LHCN-M2 (cell line): ENCODE measurements around the gene KRT2. TPM values are rescaled to one million over a fixed set of nuclear protein-coding genes. Genes with fewer than 3 reads are reported as not detected.

Experiments used
- DNase-seq: peaks from one replicate; pipeline ENCODE4 v3.0.0-alpha.2; 2012; ENCODE audit warnings: low read depth
- total RNA-seq: library from RNA; depleted of rRNA; stranded (reverse); fragments of >200 nt; gene quantifications from 2 replicates; pipeline ENCODE4 v1.2.3, GENCODE V29; 2014

The KRT2 gene
- total RNA-seq, 1 experiment from 2014 or later = not detected

GRCh38 chr12:52617403-52617785 is 34.6 kb downstream of the KRT2 start:
- no peak for DNase-seq

- no peak for DNase-seq
Observed at GRCh38 chr12:52616680-52617402, 35.2 kb downstream of the KRT2 start.

GRCh38 chr12:52615912-52616311 is 36.1 kb downstream of the KRT2 start:
- no peak for DNase-seq

DNA sequence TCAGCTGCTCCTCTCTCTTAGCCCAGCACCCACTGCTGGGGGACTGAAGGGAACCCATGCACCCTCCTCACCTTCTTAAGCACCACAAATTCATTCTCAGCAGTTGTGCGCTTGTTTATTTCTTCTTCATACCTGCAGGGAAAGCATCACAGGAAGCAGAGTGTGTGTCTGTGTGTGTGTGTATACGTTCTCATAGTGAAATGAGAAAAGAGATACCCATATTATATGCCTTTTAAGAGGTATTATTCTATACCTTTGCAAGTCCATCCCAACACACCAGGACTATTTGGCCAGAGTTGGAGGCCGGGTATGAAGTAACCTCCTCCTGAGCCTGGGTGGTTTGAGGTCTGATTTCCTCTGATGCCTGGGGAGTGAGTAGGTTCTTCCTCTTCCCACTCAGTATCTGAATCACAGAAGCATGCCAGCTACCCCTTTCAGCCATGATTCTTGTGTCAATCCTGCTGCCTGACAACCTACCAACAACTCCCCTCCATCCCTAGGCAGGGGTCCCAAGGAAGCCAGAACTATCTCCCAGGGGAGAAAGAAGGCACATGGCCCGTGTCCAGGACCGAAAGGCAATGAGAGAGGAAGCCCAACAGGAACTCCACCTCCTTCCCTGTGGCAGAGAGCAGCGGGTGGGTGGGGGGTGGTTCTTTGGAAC is 36.7 kb downstream of the KRT2 start:
- DNase-seq = no peak

- no peak for DNase-seq
Observed at GRCh38 chr12:52614381-52615207, 37.4 kb downstream of the KRT2 start.

DNA sequence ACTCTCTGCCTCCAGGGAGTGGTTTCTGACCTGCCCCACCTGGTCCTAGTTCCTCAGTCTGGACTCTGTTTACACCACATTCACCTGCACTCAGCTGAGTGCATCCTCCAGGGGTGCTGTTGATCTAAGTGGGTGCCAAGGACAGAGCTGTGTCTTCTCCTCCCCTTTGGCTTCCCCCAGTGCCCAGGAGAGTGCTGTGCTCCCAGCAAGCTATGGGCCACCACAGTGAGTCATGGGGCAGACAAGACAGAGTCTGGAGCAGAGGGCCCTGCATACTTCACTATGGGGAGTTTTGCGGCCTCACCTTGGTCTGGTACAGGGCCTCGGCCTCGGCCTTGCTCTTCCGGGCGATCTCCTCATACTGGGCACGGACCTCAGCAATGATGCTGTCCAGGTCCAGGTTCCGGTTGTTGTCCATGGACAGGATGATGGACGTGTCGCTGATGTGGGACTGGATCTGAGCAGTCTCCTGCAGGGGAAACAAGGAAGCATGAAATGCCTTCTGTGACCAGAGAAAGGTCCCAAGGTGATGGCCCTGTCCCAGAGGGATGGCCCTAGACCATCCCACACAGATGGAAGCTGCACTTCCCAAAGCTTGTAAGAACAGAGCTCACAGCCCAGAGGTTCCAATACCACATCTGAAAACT is 38.5 kb downstream of the KRT2 start:
- no peak for DNase-seq

- DNase-seq = no peak
Observed at GRCh38 chr12:52612431-52613383, 39.3 kb downstream of the KRT2 start.

- DNase-seq = no peak
Observed at GRCh38 chr12:52611080-52611468, 40.9 kb downstream of the KRT2 start.

DNA sequence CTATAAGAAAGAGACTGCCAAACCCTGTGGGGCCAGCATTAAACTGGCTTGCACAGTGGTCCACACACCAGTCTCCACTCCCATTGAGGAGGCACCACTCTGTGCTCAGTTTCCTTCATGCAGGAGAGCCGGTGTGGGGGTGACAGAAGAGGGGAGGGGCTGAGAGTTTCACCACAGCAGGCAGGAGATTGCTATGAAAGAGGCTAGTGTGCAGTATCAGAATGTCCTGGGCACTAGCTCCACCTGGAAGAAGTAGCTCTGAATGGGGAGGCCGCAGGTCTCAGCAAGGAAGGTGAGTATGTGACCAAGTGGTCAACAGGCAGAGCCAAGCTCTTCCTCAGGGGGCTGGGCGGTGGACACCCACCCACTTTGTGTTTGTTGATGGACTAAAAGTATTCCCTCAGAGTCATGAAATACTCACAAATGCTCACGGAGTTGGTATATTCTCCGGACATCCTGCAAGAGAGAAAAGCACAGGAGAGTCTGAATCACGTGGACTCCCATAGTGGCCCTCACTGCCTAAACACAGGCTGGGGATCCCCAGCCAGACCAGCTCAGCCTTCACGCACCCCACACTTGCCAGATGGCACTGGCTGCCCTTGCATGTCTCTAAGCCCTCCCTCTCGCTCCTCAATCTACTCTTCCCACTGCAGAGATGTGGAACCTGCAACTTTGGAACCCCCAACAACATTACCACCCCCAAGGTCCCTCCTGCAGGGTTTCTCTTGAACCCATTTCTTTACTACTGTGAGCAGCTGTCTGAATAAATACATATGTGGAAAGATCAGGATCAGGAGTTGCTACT is 43.0 kb downstream of the KRT2 start:
- DNase-seq = no peak

DNA sequence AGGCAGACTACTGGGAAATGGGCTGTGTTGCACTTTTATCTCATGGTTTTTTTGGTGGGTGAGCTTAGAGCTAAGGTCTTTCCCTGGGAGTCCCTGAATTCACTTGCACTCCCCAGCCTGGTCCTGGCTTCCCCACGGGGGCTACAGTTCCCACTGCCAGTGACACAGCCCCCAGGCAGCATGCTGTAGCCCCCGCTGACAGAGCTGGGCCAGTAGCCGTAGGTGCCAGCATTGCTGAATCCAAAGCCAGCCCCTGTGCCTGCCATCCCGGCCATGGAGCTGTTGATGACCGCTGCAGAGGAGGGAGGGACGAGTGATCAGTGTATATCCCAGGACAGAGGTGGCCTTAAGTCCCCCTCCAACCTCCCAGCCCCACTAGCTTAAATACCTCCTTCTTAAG is 43.9 kb downstream of the KRT2 start:
- no peak for DNase-seq

DNA sequence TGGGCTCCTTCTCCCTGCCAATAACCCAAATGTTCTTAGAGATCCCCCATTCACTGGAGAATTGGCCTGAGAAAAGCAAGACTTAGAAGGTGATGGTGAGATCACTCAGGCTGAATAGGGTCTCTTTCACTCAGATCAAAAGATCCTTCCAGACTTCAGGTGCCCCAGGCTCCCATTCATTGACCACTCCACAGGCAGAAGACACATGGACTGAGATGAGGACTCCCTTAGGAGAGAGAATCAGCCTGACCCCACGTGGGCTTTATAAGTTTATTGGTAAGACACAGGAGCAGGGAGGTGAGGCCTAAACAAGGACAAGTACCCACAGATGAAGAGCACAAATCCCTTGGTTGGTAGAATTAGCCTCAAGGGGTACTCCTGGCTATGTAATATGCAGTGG is 44.7 kb downstream of the KRT2 start:
- no peak for DNase-seq

GRCh38 chr12:52606581-52607218 is 45.3 kb downstream of the KRT2 start:
- no peak for DNase-seq

GRCh38 chr12:52606096-52606495 is 45.9 kb downstream of the KRT2 start:
- DNase-seq = no peak

GRCh38 chr12:52605542-52605941 is 46.5 kb downstream of the KRT2 start:
- no peak for DNase-seq

DNA sequence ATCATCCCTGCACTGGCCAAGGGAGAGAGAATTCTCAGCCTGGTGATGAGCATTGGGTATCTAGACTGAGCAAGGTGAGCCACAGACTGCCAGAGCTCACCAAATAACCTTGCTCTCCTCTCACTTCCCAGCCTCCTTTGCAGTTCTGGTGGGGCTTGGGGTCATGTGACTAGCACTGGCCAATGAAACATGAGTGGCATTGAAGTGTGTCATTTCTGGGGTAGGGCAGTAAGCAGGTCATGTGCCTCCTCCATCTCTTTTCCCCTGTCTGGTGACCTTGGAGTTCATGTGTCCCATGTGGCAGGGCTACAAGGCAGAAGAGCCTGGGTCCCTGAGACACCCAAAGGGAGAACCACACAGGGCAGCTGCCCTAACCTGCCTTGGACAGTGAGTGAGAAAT is 47.2 kb downstream of the KRT2 start:
- DNase-seq = no peak

GRCh38 chr12:52603314-52603713 is 48.7 kb downstream of the KRT2 start:
- no peak for DNase-seq

GRCh38 chr12:52602552-52602951 is 49.5 kb downstream of the KRT2 start:
- no peak for DNase-seq

- no peak for DNase-seq
Observed at GRCh38 chr12:52601671-52602070, 50.3 kb downstream of the KRT2 start.

- DNase-seq = no peak
Observed at GRCh38 chr12:52600941-52601481, 51.0 kb downstream of the KRT2 start, which contains the start of gene KRT72. TSS of gene KRT72 (minus strand) at chr12:52601463. CDS start at chr12:52601452, 11 bp downstream.
